NCI-H2107 treated with DMSO at 0.1 percent for 48 hours (cell line): Measurements from ENCODE around the gene TWSG1.

ENCODE experiments used
- DNase-seq: peaks from one replicate; lab custom pipeline; 2025; ENCODE audit not compliant: unreplicated experiment; lab: John Stamatoyannopoulos, UW

Gene TWSG1

GRCh38 chr18:9334329-9334972 is at the start of gene TWSG1:
TWSG1 (plus strand) TSS chr18:9334773; CDS start chr18:9337230, 2,457 bp downstream.
- DNase-seq = peak; percentile 39

GRCh38 chr18:9285604-9286003 is 49.0 kb upstream of the TWSG1 start:
- DNase-seq = no peak

- DNase-seq = no peak
Observed at GRCh38 chr18:9287036-9287435, 47.5 kb upstream of the TWSG1 start.

- DNase-seq = no peak
Observed at GRCh38 chr18:9289698-9290097, 44.9 kb upstream of the TWSG1 start.

GRCh38 chr18:9290156-9290555 is 44.4 kb upstream of the TWSG1 start:
- no peak for DNase-seq

- no peak for DNase-seq
Observed at GRCh38 chr18:9292047-9292446, 42.5 kb upstream of the TWSG1 start.

- DNase-seq = no peak
Observed at GRCh38 chr18:9293948-9294347, 40.6 kb upstream of the TWSG1 start.

GRCh38 chr18:9296233-9297006 is 38.2 kb upstream of the TWSG1 start:
- DNase-seq = peak; percentile 73

- no peak for DNase-seq
Observed at GRCh38 chr18:9297007-9297393, 37.6 kb upstream of the TWSG1 start.

GRCh38 chr18:9304388-9305070 is 30.0 kb upstream of the TWSG1 start:
- DNase-seq = no peak

- no peak for DNase-seq
Observed at GRCh38 chr18:9319333-9319732, 15.2 kb upstream of the TWSG1 start.

- no peak for DNase-seq
Observed at GRCh38 chr18:9321017-9321452, 13.5 kb upstream of the TWSG1 start.

- DNase-seq = no peak
Observed at GRCh38 chr18:9321736-9322135, 12.8 kb upstream of the TWSG1 start.

GRCh38 chr18:9322744-9323143 is 11.8 kb upstream of the TWSG1 start:
- no peak for DNase-seq

GRCh38 chr18:9323750-9324445 is 10.7 kb upstream of the TWSG1 start:
- DNase-seq = no peak

GRCh38 chr18:9325716-9326115 is 8.9 kb upstream of the TWSG1 start:
- no peak for DNase-seq

GRCh38 chr18:9328776-9329175 is 5.8 kb upstream of the TWSG1 start:
- no peak for DNase-seq

GRCh38 chr18:9329471-9329870 is 5.1 kb upstream of the TWSG1 start:
- DNase-seq = no peak

- DNase-seq = no peak
Observed at GRCh38 chr18:9330419-9330818, 4.2 kb upstream of the TWSG1 start.

- no peak for DNase-seq
Observed at GRCh38 chr18:9333441-9334328, 888 bp upstream of the TWSG1 start.
